Measurements from ENCODE around the gene APBB3.

- TF ChIP-seq ZNF274 (IDR thresholded peaks at IDR 0.05; ENCODE audit: low read depth, low read length) (no peak), SUZ12 (IDR thresholded peaks at IDR 0.05; ENCODE audit: extremely low read depth, insufficient read depth, insufficient read length) (no peak), YY1 (IDR thresholded peaks at IDR 0.05; ENCODE audit: insufficient read depth, insufficient read length) (no peak)
Measured at GRCh38 chr5:140548791-140549190, 15.6 kb downstream of the APBB3 start.

Data from NT2/D1 (cell line).